Breast epithelium (tissue), 4 donors: ENCODE data around the gene PARP16. TPM values are rescaled to one million over a fixed set of nuclear protein-coding genes. Genes with fewer than 3 reads are reported as not detected.

Experiments
- DNase-seq, 2 donors: peaks; one replicate each; pipeline ENCODE4 v3.0.0-alpha.2; 2019; ENCODE audit warnings: low spot score in 2 of 2
- H3K27ac ChIP-seq, 2 donors: fragments of 200-600 bp; sonication (generic) in 1 of 2; one replicate each; pipeline ENCODE4 v1.5.1; 2016 to 2019; ENCODE audit warnings: mild to moderate bottlenecking in 1 of 2
- H3K27me3 ChIP-seq, 2 donors: fragments of 200-600 bp; sonication (generic) in 1 of 2; one replicate each; pipeline versions ENCODE4 v1.5.1 to v1.6.0; 2017 to 2019; ENCODE audit warnings: control low read depth in 1 of 2, mild to moderate bottlenecking in 1 of 2
- H3K36me3 ChIP-seq: fragments of 200-600 bp; one replicate; pipeline ENCODE4 v1.5.1; 2019
- H3K4me1 ChIP-seq, 2 donors: fragments of 200-600 bp; sonication (generic); one replicate each; pipeline ENCODE4 v1.5.1; 2016 to 2019; ENCODE audit warnings: control low read depth in 1 of 2
- H3K4me3 ChIP-seq, 3 donors: fragments of 200-600 bp; sonication (generic); 1 replicate in 2 of 3; 2 replicates in 1 of 3; pipeline ENCODE4 v1.5.1; 2016 to 2019; ENCODE audit warnings: mild to moderate bottlenecking in 3 of 3, moderate library complexity in 2 of 3
- H3K9me3 ChIP-seq, 2 donors: fragments of 200-600 bp; sonication (generic) in 1 of 2; one replicate each; pipeline ENCODE4 v1.5.1; 2016 to 2019; ENCODE audit warnings: control low read depth in 1 of 2
- CTCF ChIP-seq, 3 donors: fragments of 450-650 bp; IDR thresholded peaks; one replicate each; pipeline ENCODE4 v1.5.1; 2016 to 2017; ENCODE audit warnings: antibody characterized with exemption in 3 of 3, mild to moderate bottlenecking in 3 of 3, moderate library complexity in 3 of 3
- POLR2A ChIP-seq: fragments of 450-650 bp; IDR thresholded peaks from one replicate; pipeline ENCODE4 v1.6.1; 2016; ENCODE audit warnings: antibody characterized with exemption, mild to moderate bottlenecking, moderate library complexity
- POLR2AphosphoS5 ChIP-seq, 3 donors: sonication (generic); formaldehyde crosslinking; IDR thresholded peaks; one replicate each; pipeline ENCODE4 v1.6.1; 2017; ENCODE audit warnings: antibody characterized with exemption in 3 of 3
- intact Hi-C: fragments of 100-400 bp; cut with DNase I; formaldehyde crosslinking; loops from one replicate; pipeline ENCODE4 v1.15.1; 2023; ENCODE audit warnings: low total_unique reads
- total RNA-seq, 3 donors: library from RNA; depleted of rRNA; stranded (reverse); fragments of >200 nt; gene quantifications; one replicate each; pipeline ENCODE4 v1.1.0, GENCODE V29; 2016

PARP16 gene
- total RNA-seq, 3 donors from 2014 or later = 8.5 to 14.9 (median 10.6) TPM

GRCh38 chr15:65306551-65306950 lies 19.9 kb upstream of the PARP16 start:
- Histone ChIP-seq H3K9me3 (no peaks in the 10 kb centered on the region), H3K4me1 (no peaks in the 10 kb centered on the region), H3K36me3 (no peaks in the 10 kb centered on the region), H3K27me3 (no peaks in the 10 kb centered on the region), H3K4me3 (no peak overlapping the region), H3K27ac (no peak overlapping the region)
- intact Hi-C loops = no loop called here
- no peak for DNase-seq
- TF ChIP-seq POLR2AphosphoS5 (IDR thresholded peaks at IDR 0.05) = no peak
- TF ChIP-seq POLR2A = no peak
- no peak for TF ChIP-seq CTCF (IDR thresholded peaks at IDR 0.05)

DNA sequence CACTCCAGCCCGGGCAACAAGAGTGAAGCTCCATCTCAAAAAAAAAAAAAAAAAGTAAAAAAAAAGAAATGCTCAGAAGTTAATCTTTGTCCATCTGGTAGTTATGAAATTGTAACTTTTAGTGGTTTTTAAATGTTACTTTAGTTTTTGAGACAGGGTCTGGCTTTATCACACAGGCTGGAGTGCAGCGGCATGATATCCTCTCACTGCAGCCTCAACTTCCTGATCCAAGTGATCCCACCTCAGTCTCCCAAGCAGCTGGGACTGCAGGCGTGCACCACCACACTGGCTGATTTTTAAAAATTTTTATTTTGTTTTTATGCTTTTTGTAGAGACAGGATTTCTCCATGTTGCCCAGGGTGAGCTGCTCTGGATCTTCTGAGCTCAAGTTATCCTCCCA lies 19.1 kb upstream of the PARP16 start:
- H3K27me3 ChIP-seq = no peaks in the 10 kb centered on the region
- H3K27ac ChIP-seq = no peak overlapping the region
- H3K9me3 ChIP-seq = no peaks in the 10 kb centered on the region
- no peak for DNase-seq
- TF ChIP-seq CTCF (IDR thresholded peaks at IDR 0.05) (no peak), POLR2A (no peak), POLR2AphosphoS5 (IDR thresholded peaks at IDR 0.05) (no peak)
- H3K4me1 ChIP-seq = no peaks in the 10 kb centered on the region
- no peak overlapping the region for H3K4me3 ChIP-seq
- intact Hi-C loops = no loop called here
- no peaks in the 10 kb centered on the region for H3K36me3 ChIP-seq

- H3K27me3 ChIP-seq = no peaks in the 10 kb centered on the region
- no peaks in the 10 kb centered on the region for H3K4me1 ChIP-seq
- intact Hi-C loops = no loop called here
- TF ChIP-seq POLR2AphosphoS5 (IDR thresholded peaks at IDR 0.05) (no peak), CTCF (IDR thresholded peaks at IDR 0.05) (no peak), POLR2A (no peak)
- no peaks in the 10 kb centered on the region for H3K9me3 ChIP-seq
- H3K36me3 ChIP-seq = no peaks in the 10 kb centered on the region
- no peak for DNase-seq
- H3K27ac ChIP-seq = peak overlapping the region; percentile 84 to 91
- H3K4me3 ChIP-seq = peak overlapping the region; percentile 47 to 71 (median 60)
Measured at GRCh38 chr15:65305150-65305758, 18.6 kb upstream of the PARP16 start.

GRCh38 chr15:65304381-65305149 lies 17.9 kb upstream of the PARP16 start, which contains the start of gene RNU5B-1:
Gene RNU5B-1 (plus strand): TSS chr15:65304677.
- peak; percentile 63 to 70 for DNase-seq
- Histone ChIP-seq H3K36me3 (no peaks in the 10 kb centered on the region), H3K4me1 (no peaks in the 10 kb centered on the region), H3K9me3 (no peaks in the 10 kb centered on the region), H3K4me3 (peak within 1 kb of the TSS; percentile 47 to 71 (median 60)), H3K27me3 (no peaks in the 10 kb centered on the region), H3K27ac (peak within 1 kb of the TSS; percentile 84 to 91)
- intact Hi-C loops = no loop called here
- peak; percentile 92 to 94 (median 94) for TF ChIP-seq CTCF (IDR thresholded peaks at IDR 0.05)
- peak; percentile 49 to 98 (median 87) for TF ChIP-seq POLR2AphosphoS5 (IDR thresholded peaks at IDR 0.05)
- TF ChIP-seq POLR2A = peak; percentile 94

DNA sequence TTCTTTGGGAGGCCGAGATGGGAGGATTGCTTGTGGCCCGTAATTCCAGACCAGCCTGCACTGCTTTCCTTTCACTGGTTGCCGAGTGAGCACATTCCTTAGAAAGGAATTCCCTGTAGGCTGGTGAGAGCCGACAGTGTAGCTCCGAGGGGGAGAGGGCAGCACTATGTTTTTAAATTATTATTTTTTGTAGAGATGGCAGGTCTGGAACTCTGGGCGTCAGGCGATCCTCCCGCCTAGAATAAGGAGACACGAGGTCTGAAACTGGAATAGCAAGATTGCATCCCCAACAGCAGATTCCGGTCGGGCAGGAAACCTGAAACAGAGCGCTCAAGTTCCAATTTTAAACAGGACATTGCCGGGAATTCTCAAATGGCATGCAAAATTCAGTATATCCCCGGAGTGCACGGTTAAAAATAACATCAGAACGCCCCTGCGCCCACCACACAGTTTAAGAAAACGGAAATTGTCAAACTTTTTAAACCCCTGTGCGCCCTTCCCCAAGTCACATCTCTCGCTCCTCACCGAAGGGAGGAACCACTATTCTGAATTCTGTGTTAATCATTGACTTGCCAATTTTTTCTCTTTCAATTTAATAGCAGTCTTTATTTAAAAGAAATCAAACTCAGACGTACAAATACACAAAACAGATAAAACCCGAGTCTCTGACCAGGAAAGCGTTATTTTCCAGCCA lies 17.2 kb upstream of the PARP16 start:
- intact Hi-C loops = no loop called here
- Histone ChIP-seq H3K4me1 (no peaks in the 10 kb centered on the region), H3K27me3 (no peaks in the 10 kb centered on the region), H3K4me3 (peak overlapping the region; percentile 47 to 71 (median 60)), H3K36me3 (no peaks in the 10 kb centered on the region), H3K27ac (peak overlapping the region; percentile 84 to 91), H3K9me3 (no peaks in the 10 kb centered on the region)
- peak in 1 of 3 donors; percentile 48 for TF ChIP-seq POLR2AphosphoS5 (IDR thresholded peaks at IDR 0.05)
- TF ChIP-seq CTCF (IDR thresholded peaks at IDR 0.05) = no peak
- no peak for TF ChIP-seq POLR2A
- DNase-seq = peak; percentile 59 to 67
